Smooth muscle cell of trachea (primary cell): ENCODE data around the gene METTL25B. TPM values are rescaled to one million over a fixed set of nuclear protein-coding genes. Genes with fewer than 3 reads are reported as not detected.

Source experiments
- total RNA-seq: library from RNA; depleted of rRNA; stranded (reverse); fragments of >200 nt; gene quantifications from 2 replicates; pipeline ENCODE4 v1.2.1, GENCODE V29; 2014

METTL25B gene
- 15.9 and 17.0 TPM in 2 replicates for total RNA-seq

DNA sequence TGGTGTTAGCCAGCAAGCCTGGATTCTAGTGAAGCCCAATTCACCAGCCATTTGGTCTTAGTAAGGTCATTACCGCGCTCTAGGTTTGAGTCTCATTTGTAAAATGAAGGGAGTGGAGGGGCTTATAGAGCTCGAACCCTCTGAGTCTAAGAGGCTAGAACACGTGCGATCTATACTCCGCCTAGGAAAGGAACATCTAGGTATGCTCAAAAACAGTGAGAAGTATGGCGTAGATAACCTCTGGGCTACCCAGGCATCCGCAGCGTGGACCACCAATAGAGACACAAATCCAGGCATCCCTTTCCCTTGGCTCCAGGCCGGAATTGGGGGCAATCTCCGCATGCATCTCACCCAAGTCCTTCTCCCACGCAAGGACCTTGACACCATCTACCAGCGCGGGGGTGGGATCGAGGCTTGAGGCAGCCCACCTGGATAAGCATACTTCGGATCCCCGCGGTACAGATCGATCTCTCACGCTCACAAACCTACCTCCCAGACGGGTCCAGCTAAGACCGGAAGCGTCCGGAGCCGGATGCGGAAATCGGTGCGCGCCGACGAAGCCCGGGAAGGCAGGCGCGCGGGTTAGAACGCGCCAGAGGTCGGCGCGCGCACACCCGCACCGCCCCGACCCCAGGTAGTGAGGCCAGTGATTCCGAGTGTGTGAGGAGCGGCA lies at the start of gene METTL25B:
TSS of gene METTL25B (plus strand) at position 544 of the 673 bp plus-strand sequence. CDS start 636 bp downstream, outside the sequence.

DNA sequence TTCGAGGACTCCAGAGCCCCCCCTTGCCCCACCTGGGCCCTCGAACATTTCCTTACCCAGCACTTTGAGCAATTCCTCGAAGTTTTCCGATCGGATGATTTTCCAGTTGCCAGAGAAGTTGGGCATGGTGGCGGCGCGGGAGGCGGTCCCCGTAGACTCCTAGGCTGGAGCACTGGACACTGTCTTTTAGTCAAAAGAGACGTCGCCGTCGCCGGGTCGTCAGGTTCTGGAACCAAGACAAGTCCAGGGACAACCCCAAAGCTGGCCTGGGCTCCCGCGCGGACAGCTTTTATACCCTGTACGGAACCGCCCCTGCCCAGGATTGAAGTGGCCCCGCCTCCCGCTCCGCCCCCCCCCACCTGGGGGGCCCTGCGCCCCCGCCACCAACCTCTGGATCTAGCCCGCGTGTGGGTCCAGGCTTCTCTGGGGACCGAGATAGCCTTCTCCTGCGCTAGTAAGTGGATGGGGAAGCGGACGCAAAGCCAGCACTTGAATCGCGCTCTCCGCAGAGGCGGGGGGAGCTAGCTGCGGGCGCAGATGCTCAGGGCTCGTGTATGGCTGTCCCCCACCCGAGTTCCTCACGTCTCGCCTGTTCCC lies 22.9 kb upstream of the METTL25B start, which contains the start of gene CRABP2:
TSS of gene CRABP2 (minus strand) at position 263 of the 597 bp plus-strand sequence. CDS start at position 126, 137 bp downstream.

DNA sequence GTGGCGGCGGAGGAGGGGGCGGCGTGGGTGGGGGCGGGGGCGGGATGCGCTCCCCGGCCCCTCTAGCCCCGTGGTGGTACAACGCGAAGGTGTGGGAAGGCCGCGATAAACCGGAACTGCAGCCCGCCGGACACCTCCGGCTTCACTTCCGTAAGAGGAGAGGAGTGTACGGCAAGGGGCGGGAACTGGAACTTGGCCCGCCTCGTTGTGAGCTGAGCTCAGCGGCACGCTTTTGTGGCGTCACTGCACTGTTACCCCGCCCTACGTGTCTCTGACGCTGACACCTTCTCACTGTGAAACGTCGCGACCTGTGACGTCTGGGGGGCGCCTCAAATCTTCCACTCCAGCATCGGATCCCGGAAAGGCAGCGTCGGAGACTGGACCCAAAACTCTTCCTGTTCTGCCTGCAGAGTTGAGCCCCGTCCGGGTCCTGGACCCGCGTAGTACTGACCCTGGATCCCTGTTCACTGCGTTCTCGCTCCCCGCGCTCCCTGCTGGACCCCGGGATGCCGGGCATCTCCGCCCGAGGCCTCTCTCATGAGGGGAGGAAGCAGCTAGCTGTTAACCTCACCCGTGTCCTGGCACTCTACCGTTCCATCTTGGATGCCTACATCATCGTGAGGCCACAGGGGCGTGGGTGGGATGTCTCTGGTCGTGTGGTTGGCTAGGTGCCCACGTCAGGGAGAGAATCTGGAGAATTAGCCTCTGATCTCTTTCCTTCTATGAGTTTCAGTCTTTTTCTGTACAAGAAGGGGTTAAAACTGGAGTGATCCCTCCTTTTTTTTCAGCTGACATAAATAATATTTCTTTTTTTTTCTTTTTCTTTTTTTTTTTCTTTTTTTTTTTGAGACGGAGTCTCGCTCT lies 562 bp downstream of the METTL25B start, which contains the start of gene ISG20L2:
TSS of gene ISG20L2 (minus strand) at position 168 of the 864 bp plus-strand sequence. CDS start 1,114 bp downstream, outside the sequence.

DNA sequence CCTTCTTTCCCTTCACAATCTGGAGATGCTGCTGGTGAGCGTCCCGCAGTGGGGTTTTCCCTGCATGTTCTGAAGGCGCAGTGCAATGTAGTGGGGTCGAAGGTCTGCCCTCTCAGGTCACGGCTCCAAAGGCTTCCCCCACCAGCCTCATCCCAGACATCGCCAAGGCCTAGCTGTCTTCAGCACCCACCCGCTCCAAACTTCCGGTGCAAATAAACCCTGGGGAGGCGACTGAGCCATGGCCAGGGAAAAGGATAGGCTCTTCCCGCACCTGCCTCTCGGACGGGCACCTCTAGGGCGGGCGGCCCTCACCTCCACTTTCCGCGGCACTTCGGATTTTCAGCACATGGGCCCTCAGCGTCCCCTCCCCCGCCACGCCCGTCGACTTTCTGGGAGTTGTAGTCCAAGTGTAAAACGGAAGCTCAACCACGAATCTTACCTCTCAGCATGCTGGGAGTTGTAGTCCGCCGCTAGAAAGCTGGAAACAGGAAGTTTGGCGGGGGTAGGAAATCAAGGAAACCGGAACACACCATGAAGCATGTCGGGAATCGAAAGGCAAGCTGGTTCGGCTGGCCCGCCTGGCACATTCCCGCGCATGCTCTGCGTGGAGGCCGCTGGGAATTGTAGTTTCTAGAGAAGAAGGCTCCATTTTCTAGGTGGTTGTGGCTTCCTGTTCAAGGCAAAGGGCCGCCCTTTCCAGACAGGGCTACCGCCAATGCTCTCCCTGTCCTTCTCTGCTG lies 12.6 kb downstream of the METTL25B start, which contains the start of gene MRPL24:
TSS of gene MRPL24 (minus strand) at position 348 of the 740 bp plus-strand sequence. CDS start 2,384 bp downstream, outside the sequence.

DNA sequence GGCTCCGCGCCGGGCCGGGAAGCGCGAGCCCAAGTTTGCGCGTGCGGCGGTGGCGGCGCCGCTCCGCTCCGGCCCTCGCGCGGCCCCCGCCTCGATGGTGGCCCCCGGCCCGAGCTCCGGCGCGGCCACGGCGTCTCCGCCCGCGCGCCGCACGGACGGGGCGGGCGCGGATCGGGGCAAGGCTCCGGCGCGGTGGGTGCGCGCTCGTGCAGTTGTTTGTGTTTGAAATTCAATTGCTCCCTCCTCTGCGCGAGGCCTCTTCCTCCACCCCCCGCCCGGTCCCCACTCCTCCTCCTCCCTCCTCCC lies 23.1 kb downstream of the METTL25B start, which contains the start of gene HDGF:
TSS of gene HDGF (minus strand) at position 225 of the 306 bp plus-strand sequence. CDS start 246 bp downstream, outside the sequence.

DNA sequence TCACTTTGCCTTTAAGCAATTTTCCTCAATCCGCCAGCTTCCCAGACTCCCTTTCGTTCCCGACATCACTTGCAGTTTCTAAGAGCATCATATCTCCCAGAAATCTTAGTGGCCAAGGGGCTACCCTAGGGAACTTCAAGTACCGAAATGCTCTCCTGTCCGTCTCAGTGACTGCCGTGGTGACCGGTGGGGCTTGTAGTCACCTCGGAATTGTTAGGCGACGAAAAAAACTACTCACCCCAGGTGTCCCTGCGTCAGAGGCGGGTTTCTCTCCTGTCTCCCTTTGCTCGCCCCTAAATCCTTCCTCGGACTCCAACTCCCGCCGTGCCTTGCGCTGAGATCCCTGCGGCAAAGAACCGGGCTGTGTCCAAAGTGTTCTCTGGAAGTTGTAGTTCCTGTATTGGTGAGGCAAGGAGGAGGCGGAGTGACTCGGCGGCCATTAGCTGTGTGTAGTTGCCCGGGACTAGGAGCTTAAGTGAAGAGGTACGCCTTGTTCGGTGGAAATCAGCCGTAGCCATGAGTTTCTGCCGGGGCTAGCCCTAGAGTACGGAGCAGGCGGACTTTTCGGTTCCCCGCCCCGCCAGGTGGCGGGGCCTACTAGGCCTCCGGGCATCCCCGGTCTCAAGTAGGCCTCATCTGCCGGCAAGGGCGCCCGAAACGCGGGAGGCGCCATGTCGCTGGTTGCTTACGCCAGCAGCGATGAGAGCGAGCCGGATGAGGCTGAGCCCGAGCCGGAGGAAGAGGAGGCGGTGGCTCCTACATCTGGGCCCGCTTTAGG lies 39.0 kb downstream of the METTL25B start, which contains the start of gene PRCC:
TSS of gene PRCC (plus strand) at position 435 of the 778 bp plus-strand sequence. CDS start at position 672, 237 bp downstream.

Other genes with a start within 250 kb of the METTL25B start
- gene MEF2D, start 227.7 kb upstream of the METTL25B start, total RNA-seq, result 11.6 and 12.1 TPM in 2 replicates
- 3.8 and 50.3 TPM in 2 replicates for gene IQGAP3, start 155.9 kb upstream of the METTL25B start, total RNA-seq
- not detected in 2 replicates for gene TTC24, start 148.7 kb upstream of the METTL25B start, total RNA-seq
- 61.2 and 85.8 TPM in 2 replicates for gene NAXE, start 136.7 kb upstream of the METTL25B start, total RNA-seq
- gene GPATCH4, start 127.0 kb upstream of the METTL25B start, total RNA-seq, result 11.9 and 19.9 TPM in 2 replicates
- not detected in 2 replicates for gene HAPLN2, start 109.1 kb upstream of the METTL25B start, total RNA-seq
- gene BCAN, start 86.4 kb upstream of the METTL25B start, total RNA-seq, result not detected in 2 replicates
- gene NES, start 51.1 kb upstream of the METTL25B start, total RNA-seq, result 58.2 and 110 TPM in 2 replicates
- 248 and 256 TPM in 2 replicates for gene CRABP2, start 22.9 kb upstream of the METTL25B start, total RNA-seq
- 4.7 and 7.4 TPM in 2 replicates for gene ISG20L2, start 297 bp downstream of the METTL25B start, total RNA-seq
- gene MRPL24, start 12.6 kb downstream of the METTL25B start, total RNA-seq, result 42.2 and 53.4 TPM in 2 replicates
- gene HDGF, start 23.2 kb downstream of the METTL25B start, total RNA-seq, result 128 and 251 TPM in 2 replicates
- gene PRCC, start 39.1 kb downstream of the METTL25B start, total RNA-seq, result 14.1 and 15.4 TPM in 2 replicates
- not detected in 2 replicates for gene SH2D2A, start 88.4 kb downstream of the METTL25B start, total RNA-seq
- under 0.01 TPM in 1 of 2 replicates, not detected in the other for gene INSRR, start 130.6 kb downstream of the METTL25B start, total RNA-seq
- not detected in 2 replicates for gene NTRK1, start 132.4 kb downstream of the METTL25B start, total RNA-seq
- gene PEAR1, start 165.2 kb downstream of the METTL25B start, total RNA-seq, result 5.6 and 7.4 TPM in 2 replicates
- gene LRRC71, start 192.2 kb downstream of the METTL25B start, total RNA-seq, result not detected in 2 replicates